GM13977 (cell line): ENCODE data around the gene ATN1.

Experiments
- DNase-seq: peaks from one replicate; pipeline ENCODE4 v3.0.0; 2012; ENCODE audit warnings: low spot score
- CTCF ChIP-seq: IDR thresholded peaks from 2 replicates; pipeline ENCODE4 v1.5.1; 2012; ENCODE audit warnings: mild to moderate bottlenecking, control low read depth; ENCODE audit not compliant: insufficient read depth; ENCODE audit errors: extremely low read depth, missing control alignments
- in situ Hi-C: fragments of 300-500 bp; cut with MboI; formaldehyde crosslinking; loops from one replicate; pipeline ENCODE4 v1.12.0; 2022; ENCODE audit warnings: low sequenced_read_pairs, low pct_unique_long_range_greater_than_20kb, mixed read lengths, inconsistent platforms; ENCODE audit not compliant: unreplicated experiment

ATN1 gene

DNA sequence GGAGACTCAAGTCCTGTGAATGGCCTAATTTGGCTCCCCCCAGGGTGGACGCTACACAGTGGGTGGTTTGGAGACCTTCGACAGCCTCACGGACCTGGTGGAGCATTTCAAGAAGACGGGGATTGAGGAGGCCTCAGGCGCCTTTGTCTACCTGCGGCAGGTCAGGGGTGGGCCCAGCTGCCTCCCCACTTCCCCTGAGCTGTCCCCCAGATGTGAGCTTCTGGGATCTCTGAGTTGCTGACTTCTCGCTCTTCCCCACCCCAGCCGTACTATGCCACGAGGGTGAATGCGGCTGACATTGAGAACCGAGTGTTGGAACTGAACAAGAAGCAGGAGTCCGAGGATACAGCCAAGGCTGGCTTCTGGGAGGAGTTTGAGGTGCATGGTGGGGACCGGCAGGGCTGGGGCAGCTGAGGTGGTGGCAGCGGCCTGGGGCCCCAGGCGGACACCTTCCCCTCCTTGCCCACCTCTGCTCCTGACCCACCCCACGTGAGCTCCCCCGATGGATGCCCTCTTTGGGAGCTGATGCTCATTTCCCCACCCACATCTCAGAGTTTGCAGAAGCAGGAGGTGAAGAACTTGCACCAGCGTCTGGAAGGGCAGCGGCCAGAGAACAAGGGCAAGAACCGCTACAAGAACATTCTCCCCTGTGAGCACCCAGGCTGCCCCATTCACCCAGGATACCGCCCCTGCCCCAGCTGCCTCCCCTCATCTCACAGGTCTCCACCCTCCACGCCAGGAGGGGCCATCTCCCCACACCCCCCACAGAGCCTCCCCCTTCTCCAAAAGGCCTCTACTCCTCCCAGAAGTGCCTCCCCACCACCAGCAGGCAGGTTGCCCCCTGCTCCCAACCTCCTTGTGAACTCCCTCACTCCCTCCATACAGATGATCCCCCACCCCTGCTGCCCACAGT, 27.6 kb downstream of the ATN1 start:
- no peak for TF ChIP-seq CTCF
- in situ Hi-C loops = no loop called here
- no peak for DNase-seq

GRCh38 chr12:6956021-6956727, 28.4 kb downstream of the ATN1 start:
- in situ Hi-C loops = no loop called here
- no peak for DNase-seq
- TF ChIP-seq CTCF = no peak

DNA sequence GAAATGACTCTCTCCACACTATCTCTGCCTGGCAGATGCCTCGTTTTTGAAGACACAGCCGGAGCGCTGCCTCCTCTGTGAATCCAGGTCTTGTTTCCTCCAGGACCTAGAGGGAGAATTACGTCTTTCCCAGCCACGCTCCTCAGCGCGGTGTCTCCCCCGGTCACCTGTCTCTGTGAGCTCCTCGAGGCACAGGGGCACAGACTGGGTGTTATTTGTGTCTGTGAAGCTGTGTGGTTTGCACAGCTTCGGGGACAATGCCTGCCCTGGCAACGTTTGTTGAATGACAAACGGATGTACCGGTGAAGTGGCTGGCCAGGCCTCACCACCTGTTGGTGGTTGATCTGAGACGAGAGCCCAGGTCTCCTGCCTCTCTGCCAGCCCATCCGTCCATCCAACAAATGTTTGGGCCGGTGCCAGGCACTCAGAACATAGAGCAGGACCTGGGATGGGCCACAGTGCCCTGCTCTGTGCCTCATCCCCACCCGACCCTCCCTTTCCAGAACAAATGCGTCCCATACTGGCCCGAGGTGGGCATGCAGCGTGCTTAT, 29.5 kb downstream of the ATN1 start:
- no peak for TF ChIP-seq CTCF
- DNase-seq = no peak
- in situ Hi-C loops = no loop called here

DNA sequence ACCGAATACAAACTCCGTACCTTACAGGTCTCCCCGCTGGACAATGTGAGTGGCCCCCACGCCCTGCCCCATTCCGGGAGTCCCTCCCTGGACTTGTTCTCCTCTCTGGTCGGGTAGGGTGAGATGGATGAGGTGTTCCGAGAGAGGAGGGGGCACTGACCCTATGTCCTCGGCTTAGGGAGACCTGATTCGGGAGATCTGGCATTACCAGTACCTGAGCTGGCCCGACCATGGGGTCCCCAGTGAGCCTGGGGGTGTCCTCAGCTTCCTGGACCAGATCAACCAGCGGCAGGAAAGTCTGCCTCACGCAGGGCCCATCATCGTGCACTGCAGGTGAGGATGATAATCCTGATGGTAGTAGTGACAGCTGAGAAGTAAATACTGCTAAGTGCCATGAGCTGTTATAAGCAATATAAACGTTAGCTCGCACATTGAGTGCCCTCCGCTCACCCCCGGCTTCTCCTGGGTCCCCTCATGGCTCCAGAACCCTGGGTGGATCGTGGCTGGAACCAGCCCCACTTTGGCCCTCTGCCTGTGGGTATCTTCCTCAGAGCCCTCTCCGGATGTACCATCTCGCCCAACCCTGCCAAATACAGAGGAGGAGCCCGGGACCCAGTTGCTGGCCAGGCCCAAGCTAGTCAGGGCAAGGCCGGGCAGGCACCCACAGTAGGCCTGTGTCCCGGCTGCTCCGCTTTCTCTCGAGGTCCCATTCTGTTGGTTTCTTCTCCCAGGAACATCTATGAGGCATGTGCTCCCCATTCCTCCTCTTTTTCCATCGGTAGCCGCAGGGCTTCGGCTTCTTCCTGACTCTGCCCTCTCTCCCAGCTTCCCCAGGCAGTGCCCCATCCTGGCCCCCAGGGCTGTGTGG, 30.2 kb downstream of the ATN1 start:
- no peak for TF ChIP-seq CTCF
- DNase-seq = no peak
- in situ Hi-C loops = no loop called here

DNA sequence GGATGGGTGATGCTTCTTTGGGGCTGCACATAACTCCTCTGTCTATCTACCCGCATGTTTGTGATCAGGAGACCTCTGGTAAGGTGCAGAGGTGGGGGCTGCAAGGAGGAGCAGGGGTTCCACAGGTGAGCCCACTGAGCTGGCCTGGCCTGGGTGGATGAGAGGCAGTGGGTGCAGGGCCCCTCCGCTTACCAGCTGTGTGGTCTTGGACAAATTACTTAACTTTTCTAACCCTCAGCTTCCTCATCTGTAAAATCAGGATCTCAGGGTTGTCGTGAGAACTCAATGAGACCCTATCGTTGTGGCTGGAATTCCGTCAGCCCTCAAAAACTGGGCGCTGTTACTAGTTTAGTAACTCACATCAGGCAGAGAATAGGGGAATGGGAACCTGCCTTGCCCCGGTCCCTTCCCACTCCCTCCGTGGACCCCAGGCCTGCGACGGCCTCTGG, 30.9 kb downstream of the ATN1 start:
- in situ Hi-C loops = no loop called here
- no peak for DNase-seq
- no peak for TF ChIP-seq CTCF

- DNase-seq = peak; percentile 84
- in situ Hi-C loops = no loop called here
- no peak for TF ChIP-seq CTCF
Measured at GRCh38 chr12:6959058-6959804, 31.5 kb downstream of the ATN1 start.
